ENCODE data around the gene COQ8B.

Gene COQ8B

GRCh38 chr19:40703029-40703755 lies 13.5 kb downstream of the COQ8B start:
- peaks cover 52% of the 10 kb centered on the region for H3K36me3 Mint-ChIP-seq (ENCODE audit: low read depth)
- TF ChIP-seq CTCF (IDR thresholded peaks at IDR 0.05; ENCODE audit: unreplicated experiment in 3 of 3), result no peak
- H3K9me3 Mint-ChIP-seq, result no peaks in the 10 kb centered on the region
- H3K27ac Mint-ChIP-seq, result peak overlapping the region; percentile 79 to 88 (median 84)
- H3K4me3 Mint-ChIP-seq, result peak overlapping the region in 1 of 3 experiments; percentile 8
- H3K4me1 Mint-ChIP-seq, result peaks cover 23% of the 10 kb centered on the region
- H3K27me3 Mint-ChIP-seq (ENCODE audit: low read depth), result no peaks in the 10 kb centered on the region

GRCh38 chr19:40702337-40703012 lies 14.2 kb downstream of the COQ8B start:
- Mint-ChIP-seq H3K9me3 (no peaks in the 10 kb centered on the region), H3K4me1 (peaks cover 23% of the 10 kb centered on the region), H3K36me3 (ENCODE audit: low read depth) (peaks cover 55% of the 10 kb centered on the region), H3K4me3 (peak overlapping the region in 1 of 3 experiments; percentile 26), H3K27me3 (ENCODE audit: low read depth) (no peaks in the 10 kb centered on the region), H3K27ac (peak overlapping the region; percentile 79 to 88 (median 84))
- peak; percentile 58 to 68 (median 68) for TF ChIP-seq CTCF (IDR thresholded peaks at IDR 0.05; ENCODE audit: unreplicated experiment in 3 of 3)

- H3K36me3 Mint-ChIP-seq (ENCODE audit: low read depth), result peaks cover 52% of the 10 kb centered on the region
- peaks cover 23% of the 10 kb centered on the region for H3K4me1 Mint-ChIP-seq
- H3K4me3 Mint-ChIP-seq, result no peak overlapping the region
- TF ChIP-seq CTCF (IDR thresholded peaks at IDR 0.05; ENCODE audit: unreplicated experiment in 3 of 3), result no peak
- H3K27me3 Mint-ChIP-seq (ENCODE audit: low read depth), result no peaks in the 10 kb centered on the region
- H3K9me3 Mint-ChIP-seq, result no peaks in the 10 kb centered on the region
- peak overlapping the region in 2 of 3 experiments; percentile 79 to 84 for H3K27ac Mint-ChIP-seq
These were observed 14.9 kb downstream of the COQ8B start for GRCh38 chr19:40701758-40702157.

DNA sequence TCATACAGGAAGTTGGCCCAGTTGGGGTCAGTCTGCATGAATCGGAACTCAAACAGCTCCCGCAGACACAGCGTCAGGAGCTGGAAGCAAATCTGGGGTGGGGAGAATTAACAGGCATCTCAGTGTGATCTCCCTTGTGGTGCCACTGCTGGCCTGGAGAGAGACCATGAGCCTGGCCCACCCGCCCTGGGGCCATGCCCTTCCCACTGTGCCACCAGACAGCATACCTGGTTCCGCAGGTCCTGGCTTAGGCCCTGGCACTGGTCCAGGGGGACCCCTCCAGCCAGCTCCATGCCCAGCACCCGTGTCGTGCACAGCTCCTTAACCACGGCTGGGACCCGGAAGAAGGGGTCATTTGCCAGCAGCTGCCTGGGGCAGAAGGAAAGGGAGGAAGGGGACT lies 16.6 kb downstream of the COQ8B start:
- H3K9me3 Mint-ChIP-seq, result no peaks in the 10 kb centered on the region
- peaks cover 16% of the 10 kb centered on the region for H3K4me1 Mint-ChIP-seq
- TF ChIP-seq CTCF (IDR thresholded peaks at IDR 0.05; ENCODE audit: unreplicated experiment in 3 of 3), result no peak
- peaks cover 46% of the 10 kb centered on the region for H3K36me3 Mint-ChIP-seq (ENCODE audit: low read depth)
- no peak overlapping the region for H3K4me3 Mint-ChIP-seq
- H3K27me3 Mint-ChIP-seq (ENCODE audit: low read depth), result no peaks in the 10 kb centered on the region
- H3K27ac Mint-ChIP-seq, result no peak overlapping the region

DNA sequence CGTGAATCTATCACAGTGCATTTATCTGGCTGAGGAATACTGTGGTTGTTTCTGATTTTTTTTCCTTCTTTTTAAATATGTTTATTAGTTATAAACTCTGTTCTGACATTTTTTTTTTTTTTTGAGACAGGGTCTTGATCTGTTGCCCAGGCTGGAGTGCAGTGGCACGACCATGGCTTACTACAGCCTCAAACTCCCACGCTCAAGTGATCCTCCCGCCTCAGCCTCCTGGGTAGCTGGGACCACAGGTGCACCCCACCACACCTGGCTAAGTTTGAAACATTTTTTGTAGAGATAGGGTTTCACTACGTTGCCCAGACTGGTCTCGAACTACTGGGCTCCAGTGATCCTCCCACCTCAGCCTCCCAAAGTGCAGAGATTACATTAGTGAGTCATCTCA lies 19.7 kb downstream of the COQ8B start:
- H3K4me3 Mint-ChIP-seq, result no peak overlapping the region
- peaks cover 36% of the 10 kb centered on the region for H3K36me3 Mint-ChIP-seq (ENCODE audit: low read depth)
- peaks cover 11% of the 10 kb centered on the region for H3K4me1 Mint-ChIP-seq
- no peaks in the 10 kb centered on the region for H3K9me3 Mint-ChIP-seq
- TF ChIP-seq CTCF (IDR thresholded peaks at IDR 0.05; ENCODE audit: unreplicated experiment in 3 of 3), result no peak
- H3K27ac Mint-ChIP-seq, result no peak overlapping the region
- H3K27me3 Mint-ChIP-seq (ENCODE audit: low read depth), result no peaks in the 10 kb centered on the region

Data from nephron (organoid).